ENCODE data around the gene CCDC180. TPM values are rescaled to one million over a fixed set of nuclear protein-coding genes. Genes with fewer than 3 reads are reported as not detected.

The CCDC180 gene
- total and polyA plus RNA-seq, 10 of the 15 experiments (the other 5 are each of a cell fraction or from before 2014, with no cell fraction given): 0.31 to 1.1 (median 0.57) TPM

DNA sequence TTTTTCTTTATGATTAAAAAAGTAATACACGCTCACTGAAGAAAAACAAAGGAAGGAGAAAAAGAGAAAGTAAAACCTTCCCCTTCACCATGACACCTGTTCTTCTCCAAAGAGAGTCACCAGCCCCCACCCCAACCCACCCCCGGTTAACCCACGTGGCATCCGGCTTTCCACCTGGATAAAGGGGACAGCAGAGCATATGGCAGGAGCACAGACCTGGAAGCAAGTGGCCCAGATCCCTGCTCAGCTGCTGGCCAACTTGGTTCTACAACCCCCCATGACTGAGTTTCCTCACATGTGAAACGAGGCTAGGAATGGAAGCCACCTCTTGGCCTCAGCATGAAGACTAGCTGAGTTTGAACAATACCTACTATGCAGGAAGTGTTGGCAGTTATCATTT lies 5.1 kb downstream of the CCDC180 start:
- WGBS (ENCODE audit: insufficient coverage, insufficient replicate concordance, low lambda C conversion rate, missing lambda C conversion rate): 43% methylated on average over 5 of the region's 5 CpGs
- H4K20me1 ChIP-seq (ENCODE audit: control insufficient read depth, insufficient read depth): no peaks in the 10 kb centered on the region
- FAIRE-seq (no peak), DNase-seq (ENCODE audit: low read depth, low spot score) (no peak), ATAC-seq (no peak)
- H2AFZ ChIP-seq (ENCODE audit: control insufficient read depth, low read depth, low read length): no peak overlapping the region
- H3K9me3 ChIP-seq (replicated peaks; ENCODE audit: control insufficient read depth, insufficient read depth, low read length): no peaks in the 10 kb centered on the region; the same call in 2 of the 3 replicates
- SMC1A ChIA-PET (ENCODE audit: uncharacterized antibody, unreplicated experiment): interaction anchor here (0.7 kb wide), 1 partner anchor 27 kb away, joined by 3 read pairs; no protein-coding TSS in a partner anchor
- BruUV-seq (replicated peaks): no TSS peak
- no peak overlapping the region for H3K9ac ChIP-seq (ENCODE audit: control insufficient read depth, insufficient read depth, low read length)
- in situ Hi-C loops (cut with MboI) (no loop called here), intact Hi-C loops (cut with micrococcal nuclease; ENCODE audit: unreplicated experiment) (no loop called here)
- H3K27me3 ChIP-seq (replicated peaks in 1 of 2; ENCODE audit: control insufficient read depth in 2 of 2, insufficient read depth in 2 of 2, low read length in 1 of 2): no peaks in the 10 kb centered on the region; a peak in 1 of 4 replicates
- TF ChIP-seq, protein P1, sequence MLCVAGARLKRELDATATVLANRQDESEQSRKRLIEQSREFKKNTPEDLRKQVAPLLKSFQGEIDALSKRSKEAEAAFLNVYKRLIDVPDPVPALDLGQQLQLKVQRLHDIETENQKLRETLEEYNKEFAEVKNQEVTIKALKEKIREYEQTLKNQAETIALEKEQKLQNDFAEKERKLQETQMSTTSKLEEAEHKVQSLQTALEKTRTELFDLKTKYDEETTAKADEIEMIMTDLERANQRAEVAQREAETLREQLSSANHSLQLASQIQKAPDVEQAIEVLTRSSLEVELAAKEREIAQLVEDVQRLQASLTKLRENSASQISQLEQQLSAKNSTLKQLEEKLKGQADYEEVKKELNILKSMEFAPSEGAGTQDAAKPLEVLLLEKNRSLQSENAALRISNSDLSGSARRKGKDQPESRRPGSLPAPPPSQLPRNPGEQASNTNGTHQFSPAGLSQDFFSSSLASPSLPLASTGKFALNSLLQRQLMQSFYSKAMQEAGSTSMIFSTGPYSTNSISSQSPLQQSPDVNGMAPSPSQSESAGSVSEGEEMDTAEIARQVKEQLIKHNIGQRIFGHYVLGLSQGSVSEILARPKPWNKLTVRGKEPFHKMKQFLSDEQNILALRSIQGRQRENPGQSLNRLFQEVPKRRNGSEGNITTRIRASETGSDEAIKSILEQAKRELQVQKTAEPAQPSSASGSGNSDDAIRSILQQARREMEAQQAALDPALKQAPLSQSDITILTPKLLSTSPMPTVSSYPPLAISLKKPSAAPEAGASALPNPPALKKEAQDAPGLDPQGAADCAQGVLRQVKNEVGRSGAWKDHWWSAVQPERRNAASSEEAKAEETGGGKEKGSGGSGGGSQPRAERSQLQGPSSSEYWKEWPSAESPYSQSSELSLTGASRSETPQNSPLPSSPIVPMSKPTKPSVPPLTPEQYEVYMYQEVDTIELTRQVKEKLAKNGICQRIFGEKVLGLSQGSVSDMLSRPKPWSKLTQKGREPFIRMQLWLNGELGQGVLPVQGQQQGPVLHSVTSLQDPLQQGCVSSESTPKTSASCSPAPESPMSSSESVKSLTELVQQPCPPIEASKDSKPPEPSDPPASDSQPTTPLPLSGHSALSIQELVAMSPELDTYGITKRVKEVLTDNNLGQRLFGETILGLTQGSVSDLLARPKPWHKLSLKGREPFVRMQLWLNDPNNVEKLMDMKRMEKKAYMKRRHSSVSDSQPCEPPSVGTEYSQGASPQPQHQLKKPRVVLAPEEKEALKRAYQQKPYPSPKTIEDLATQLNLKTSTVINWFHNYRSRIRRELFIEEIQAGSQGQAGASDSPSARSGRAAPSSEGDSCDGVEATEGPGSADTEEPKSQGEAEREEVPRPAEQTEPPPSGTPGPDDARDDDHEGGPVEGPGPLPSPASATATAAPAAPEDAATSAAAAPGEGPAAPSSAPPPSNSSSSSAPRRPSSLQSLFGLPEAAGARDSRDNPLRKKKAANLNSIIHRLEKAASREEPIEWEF (IDR thresholded peaks at IDR 0.05; ENCODE audit: insufficient replicate concordance, low read depth, low read length): no peak
- no peak for TF ChIP-seq CHD2 (IDR thresholded peaks at IDR 0.05; ENCODE audit: borderline replicate concordance, low read depth, low read length)
- no peak for TF ChIP-seq RAD21 (IDR thresholded peaks at IDR 0.05; ENCODE audit: insufficient read depth, low read depth, low read length)
- TF ChIP-seq, protein P2, sequence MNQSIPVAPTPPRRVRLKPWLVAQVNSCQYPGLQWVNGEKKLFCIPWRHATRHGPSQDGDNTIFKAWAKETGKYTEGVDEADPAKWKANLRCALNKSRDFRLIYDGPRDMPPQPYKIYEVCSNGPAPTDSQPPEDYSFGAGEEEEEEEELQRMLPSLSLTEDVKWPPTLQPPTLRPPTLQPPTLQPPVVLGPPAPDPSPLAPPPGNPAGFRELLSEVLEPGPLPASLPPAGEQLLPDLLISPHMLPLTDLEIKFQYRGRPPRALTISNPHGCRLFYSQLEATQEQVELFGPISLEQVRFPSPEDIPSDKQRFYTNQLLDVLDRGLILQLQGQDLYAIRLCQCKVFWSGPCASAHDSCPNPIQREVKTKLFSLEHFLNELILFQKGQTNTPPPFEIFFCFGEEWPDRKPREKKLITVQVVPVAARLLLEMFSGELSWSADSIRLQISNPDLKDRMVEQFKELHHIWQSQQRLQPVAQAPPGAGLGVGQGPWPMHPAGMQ (IDR thresholded peaks at IDR 0.05; ENCODE audit: borderline replicate concordance): no peak
- TF ChIP-seq PML (IDR thresholded peaks at IDR 0.05; ENCODE audit: low read length): no peak
- TF ChIP-seq NRF1 (conservative IDR thresholded peaks at IDR 0.05; ENCODE audit: low read depth, low read length): no peak
- no peak for TF ChIP-seq BHLHE40 (IDR thresholded peaks at IDR 0.05; ENCODE audit: borderline replicate concordance in 1 of 2, low read depth in 2 of 2, low read length in 1 of 2)
- no peak for TF ChIP-seq HDAC6 (IDR thresholded peaks at IDR 0.05; ENCODE audit: unreplicated experiment)
- TF ChIP-seq ZNF384 (IDR thresholded peaks at IDR 0.05; ENCODE audit: borderline replicate concordance, low read depth, low read length): no peak
- no peak for TF ChIP-seq CHD4 (IDR thresholded peaks at IDR 0.05)
- no peak for TF ChIP-seq PAX5 (IDR thresholded peaks at IDR 0.05; ENCODE audit: borderline replicate concordance, low read depth, low read length)
- TF ChIP-seq, protein P3, sequence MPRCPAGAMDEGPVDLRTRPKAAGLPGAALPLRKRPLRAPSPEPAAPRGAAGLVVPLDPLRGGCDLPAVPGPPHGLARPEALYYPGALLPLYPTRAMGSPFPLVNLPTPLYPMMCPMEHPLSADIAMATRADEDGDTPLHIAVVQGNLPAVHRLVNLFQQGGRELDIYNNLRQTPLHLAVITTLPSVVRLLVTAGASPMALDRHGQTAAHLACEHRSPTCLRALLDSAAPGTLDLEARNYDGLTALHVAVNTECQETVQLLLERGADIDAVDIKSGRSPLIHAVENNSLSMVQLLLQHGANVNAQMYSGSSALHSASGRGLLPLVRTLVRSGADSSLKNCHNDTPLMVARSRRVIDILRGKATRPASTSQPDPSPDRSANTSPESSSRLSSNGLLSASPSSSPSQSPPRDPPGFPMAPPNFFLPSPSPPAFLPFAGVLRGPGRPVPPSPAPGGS (IDR thresholded peaks at IDR 0.05; ENCODE audit: borderline replicate concordance, insufficient read depth, low read depth, low read length, poor library complexity, severe bottlenecking): no peak
- no peak for TF ChIP-seq ZNF217 (IDR thresholded peaks at IDR 0.05)
- no peak for TF ChIP-seq SIN3A (IDR thresholded peaks at IDR 0.05; ENCODE audit: low read depth, low read length)
- TF ChIP-seq SRF (IDR thresholded peaks at IDR 0.05; ENCODE audit: low read depth in 2 of 2, low read length in 2 of 2): no peak
- no peak overlapping the region for H3K27ac ChIP-seq (ENCODE audit: control insufficient read depth, insufficient read depth)
- no peak overlapping the region for H3K4me3 ChIP-seq
- H3K36me3 ChIP-seq (ENCODE audit: control insufficient read depth in 2 of 2, insufficient read depth in 2 of 2, low read length in 1 of 2): no peaks in the 10 kb centered on the region; a peak in 1 of 4 replicates
- POLR2A ChIA-PET: no interaction called here
- RAD21 ChIA-PET (ENCODE audit: unreplicated experiment): no interaction called here
- CTCF ChIA-PET: no interaction called here
- H3K4me2 ChIP-seq (ENCODE audit: control insufficient read depth, insufficient read depth): no peak overlapping the region
- no peaks in the 10 kb centered on the region for H3K79me2 ChIP-seq (ENCODE audit: control insufficient read depth, insufficient read depth, low read length)
- no peaks in the 10 kb centered on the region for H3K4me1 ChIP-seq (ENCODE audit: control insufficient read depth, insufficient read depth, low read length)
